ENCODE results near the gene TRAF3IP1. TPM values are rescaled to one million over a fixed set of nuclear protein-coding genes. Genes with fewer than 3 reads are reported as not detected.
A peak's percentile ranks its signal among the peaks of the same experiment; 100 is the strongest.

TRAF3IP1 gene
- total RNA-seq, 2 donors from 2014 or later: 5.4 to 10.9 TPM

DNA sequence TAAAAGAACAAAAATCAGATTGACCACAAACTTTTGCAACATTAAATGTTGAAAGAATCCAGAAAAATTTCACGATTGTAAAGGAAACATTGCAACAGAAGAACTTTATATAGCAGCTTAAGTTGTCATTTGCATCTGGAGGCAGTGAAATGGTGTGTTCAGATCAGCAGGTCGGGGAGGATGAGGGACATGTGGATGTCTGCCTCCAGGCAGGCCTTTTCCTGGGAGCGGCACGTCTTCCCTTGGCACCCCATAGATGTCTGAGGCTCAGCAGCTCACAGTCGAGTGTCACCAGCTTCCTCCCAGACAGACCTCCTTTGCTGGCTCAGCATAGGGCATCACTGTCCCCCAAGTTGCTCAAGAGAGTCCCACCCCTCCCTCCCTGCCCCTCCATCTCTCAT lies 62.1 kb downstream of the TRAF3IP1 start:
- Histone ChIP-seq H3K4me3 (no peak overlapping the region), H3K27ac (no peak overlapping the region), H3K9me3 (no peaks in the 10 kb centered on the region), H3K36me3 (replicated peaks in 1 of 2; ENCODE audit: insufficient read depth in 1 of 2, low read depth in 2 of 2) (no peaks in the 10 kb centered on the region), H3K27me3 (no peaks in the 10 kb centered on the region), H3K4me1 (peaks cover 21% of the 10 kb centered on the region)
- ATAC-seq (no peak), DNase-seq (peak in 1 of 4 donors; percentile 52)
- 70 to 90% methylated on average over 5 of the region's 5 CpGs for WGBS, 2 donors
- intact Hi-C loops (cut with DNase I): no loop called here
- no peak for TF ChIP-seq POLR2A (IDR thresholded peaks at IDR 0.05)
- TF ChIP-seq, protein P1, sequence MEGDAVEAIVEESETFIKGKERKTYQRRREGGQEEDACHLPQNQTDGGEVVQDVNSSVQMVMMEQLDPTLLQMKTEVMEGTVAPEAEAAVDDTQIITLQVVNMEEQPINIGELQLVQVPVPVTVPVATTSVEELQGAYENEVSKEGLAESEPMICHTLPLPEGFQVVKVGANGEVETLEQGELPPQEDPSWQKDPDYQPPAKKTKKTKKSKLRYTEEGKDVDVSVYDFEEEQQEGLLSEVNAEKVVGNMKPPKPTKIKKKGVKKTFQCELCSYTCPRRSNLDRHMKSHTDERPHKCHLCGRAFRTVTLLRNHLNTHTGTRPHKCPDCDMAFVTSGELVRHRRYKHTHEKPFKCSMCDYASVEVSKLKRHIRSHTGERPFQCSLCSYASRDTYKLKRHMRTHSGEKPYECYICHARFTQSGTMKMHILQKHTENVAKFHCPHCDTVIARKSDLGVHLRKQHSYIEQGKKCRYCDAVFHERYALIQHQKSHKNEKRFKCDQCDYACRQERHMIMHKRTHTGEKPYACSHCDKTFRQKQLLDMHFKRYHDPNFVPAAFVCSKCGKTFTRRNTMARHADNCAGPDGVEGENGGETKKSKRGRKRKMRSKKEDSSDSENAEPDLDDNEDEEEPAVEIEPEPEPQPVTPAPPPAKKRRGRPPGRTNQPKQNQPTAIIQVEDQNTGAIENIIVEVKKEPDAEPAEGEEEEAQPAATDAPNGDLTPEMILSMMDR (IDR thresholded peaks at IDR 0.05): no peak

DNA sequence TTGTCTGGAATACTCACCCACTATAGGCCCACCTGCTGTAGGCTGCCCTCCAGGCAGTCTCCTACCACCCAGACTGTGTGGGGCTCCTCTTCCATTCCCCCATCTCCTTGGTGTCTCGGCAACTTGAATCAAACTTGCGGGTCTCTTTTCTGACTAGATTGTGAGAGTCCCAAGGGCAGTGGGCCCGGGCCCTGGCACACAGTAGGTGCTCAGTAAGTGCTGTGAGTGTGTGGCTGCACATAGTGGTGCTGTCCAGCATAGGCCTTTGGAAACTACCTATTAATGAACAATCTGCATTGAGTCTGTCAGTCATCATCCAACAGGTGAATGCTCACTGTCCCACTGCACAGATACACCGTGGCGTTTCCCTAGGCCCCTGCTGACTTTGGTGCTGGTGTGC lies 62.8 kb downstream of the TRAF3IP1 start:
- Histone ChIP-seq H3K4me3 (no peak overlapping the region), H3K4me1 (peaks cover 21% of the 10 kb centered on the region), H3K27ac (peak overlapping the region in 1 of 4 donors; percentile 8), H3K9me3 (no peaks in the 10 kb centered on the region), H3K27me3 (no peaks in the 10 kb centered on the region), H3K36me3 (replicated peaks in 1 of 2; ENCODE audit: insufficient read depth in 1 of 2, low read depth in 2 of 2) (no peaks in the 10 kb centered on the region)
- 92 to 95% methylated on average over 5 of the region's 5 CpGs for WGBS, 2 donors
- ATAC-seq (no peak), DNase-seq (no peak)
- TF ChIP-seq, protein P1 (IDR thresholded peaks at IDR 0.05): no peak
- TF ChIP-seq POLR2A (IDR thresholded peaks at IDR 0.05): no peak
- intact Hi-C loops (cut with DNase I): no loop called here

DNA sequence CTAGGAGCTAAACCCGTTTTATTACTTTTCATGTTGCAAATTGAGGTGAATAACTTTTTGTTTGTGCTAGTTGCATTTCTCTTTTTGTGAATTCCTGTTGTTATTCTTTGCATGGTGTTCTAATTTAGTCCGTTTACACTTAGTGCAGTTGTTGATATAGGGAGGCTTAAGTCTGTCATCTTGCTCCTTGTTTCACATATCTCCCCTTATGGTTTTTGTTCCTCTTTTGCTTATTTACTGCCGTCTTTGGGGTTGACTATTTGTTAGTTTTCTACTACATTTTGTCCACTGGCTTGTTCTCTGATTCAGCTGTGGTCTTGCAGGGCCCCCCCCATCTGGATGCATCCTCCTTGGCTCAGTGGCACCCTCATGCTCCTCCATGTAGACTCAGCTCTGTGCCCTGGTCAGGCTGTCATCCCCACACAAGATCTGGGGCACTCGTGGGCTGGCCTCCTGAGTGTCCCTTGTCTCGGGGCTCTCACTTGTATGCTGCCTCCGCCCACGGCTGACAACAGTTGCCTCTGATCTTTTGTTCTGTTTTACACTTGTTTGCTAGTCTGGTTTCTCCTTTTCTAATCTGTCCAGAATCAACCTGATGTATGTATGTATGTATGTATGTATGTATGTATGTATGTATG lies 63.5 kb downstream of the TRAF3IP1 start:
- no peak for TF ChIP-seq POLR2A (IDR thresholded peaks at IDR 0.05)
- TF ChIP-seq, protein P1 (IDR thresholded peaks at IDR 0.05): no peak
- WGBS, 2 donors: 87 to 95% methylated on average over 7 of the region's 7 CpGs
- H3K27ac ChIP-seq: no peak overlapping the region
- no peaks in the 10 kb centered on the region for H3K27me3 ChIP-seq
- H3K36me3 ChIP-seq (replicated peaks in 1 of 2; ENCODE audit: insufficient read depth in 1 of 2, low read depth in 2 of 2): no peaks in the 10 kb centered on the region
- H3K4me3 ChIP-seq: no peak overlapping the region
- H3K9me3 ChIP-seq: no peaks in the 10 kb centered on the region
- ATAC-seq (no peak), DNase-seq (no peak)
- peaks cover 22% of the 10 kb centered on the region for H3K4me1 ChIP-seq
- intact Hi-C loops (cut with DNase I): no loop called here

DNA sequence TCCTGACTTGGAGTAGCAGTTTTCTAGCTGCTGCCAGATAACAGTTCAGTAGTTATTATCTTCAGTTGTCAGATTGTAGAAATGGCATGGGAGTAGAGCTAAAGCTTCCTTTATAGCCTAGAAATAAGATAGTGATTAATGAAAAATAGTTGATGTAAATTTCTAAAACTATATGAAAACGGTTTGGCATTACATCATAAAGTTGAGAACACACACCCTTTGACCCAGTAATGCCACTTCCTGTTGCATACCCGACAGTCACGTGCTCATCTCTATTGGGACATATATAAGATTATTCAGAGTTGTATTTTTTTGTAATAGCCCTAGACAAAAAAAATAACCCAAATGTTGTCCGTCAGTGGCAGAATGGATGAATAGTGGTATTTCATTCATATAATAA lies 67.0 kb downstream of the TRAF3IP1 start:
- Histone ChIP-seq H3K4me1 (peaks cover 26% of the 10 kb centered on the region), H3K36me3 (replicated peaks in 1 of 2; ENCODE audit: insufficient read depth in 1 of 2, low read depth in 2 of 2) (no peaks in the 10 kb centered on the region), H3K9me3 (no peaks in the 10 kb centered on the region), H3K27me3 (no peaks in the 10 kb centered on the region), H3K4me3 (no peak overlapping the region), H3K27ac (no peak overlapping the region)
- no peak for TF ChIP-seq POLR2A (IDR thresholded peaks at IDR 0.05)
- TF ChIP-seq, protein P1 (IDR thresholded peaks at IDR 0.05): no peak
- DNase-seq: no peak
- ATAC-seq: no peak
- intact Hi-C loops (cut with DNase I): no loop called here
- WGBS, 2 donors: 79 to 82% methylated on average over 4 of the region's 4 CpGs

DNA sequence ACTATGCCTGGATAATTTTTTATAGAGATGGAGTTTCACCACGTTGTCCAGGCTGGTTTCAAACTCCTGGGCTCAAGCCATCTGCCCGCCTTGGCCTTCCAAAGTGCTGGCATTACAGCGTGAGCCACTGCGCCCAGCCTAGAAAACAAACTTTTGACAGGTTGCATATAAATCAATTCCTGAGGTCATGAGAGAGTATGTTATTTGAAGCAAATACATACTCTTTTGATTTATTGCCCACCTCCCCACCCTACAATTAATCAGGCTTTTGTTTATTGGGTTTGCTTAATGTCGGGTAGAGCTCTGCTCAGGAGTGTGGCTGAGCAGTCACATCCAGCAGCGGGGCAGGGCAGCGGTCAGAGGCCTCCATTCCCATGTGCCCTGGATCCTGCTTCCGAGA lies 68.5 kb downstream of the TRAF3IP1 start:
- DNase-seq: peak in 3 of 4 donors; percentile 24 to 54 (median 41)
- Histone ChIP-seq H3K27ac (peak overlapping the region in 3 of 4 donors; percentile 0 to 83 (median 83)), H3K27me3 (no peaks in the 10 kb centered on the region), H3K36me3 (replicated peaks in 1 of 2; ENCODE audit: insufficient read depth in 1 of 2, low read depth in 2 of 2) (no peaks in the 10 kb centered on the region), H3K4me1 (peaks cover 26% of the 10 kb centered on the region), H3K4me3 (no peak overlapping the region), H3K9me3 (no peaks in the 10 kb centered on the region)
- no peak for TF ChIP-seq POLR2A (IDR thresholded peaks at IDR 0.05)
- TF ChIP-seq, protein P1 (IDR thresholded peaks at IDR 0.05): no peak
- intact Hi-C loops (cut with DNase I): no loop called here
- ATAC-seq: peak; percentile 38
- WGBS, 2 donors: 47 to 61% methylated on average over 7 to 8 of the region's 8 CpGs

Data from body of pancreas (tissue), 4 donors.